KOPT-K1 (cell line): ENCODE results near the gene MKX.

Experiments used
- H3K27ac ChIP-seq: fragments of 200-600 bp; sonication (generic); 2 replicates; pipeline ENCODE4 v1.5.1; 2016; ENCODE audit warnings: antibody characterized with exemption, mild to moderate bottlenecking, low read depth, low read length; ENCODE audit not compliant: poor library complexity, severe bottlenecking
- H3K36me3 ChIP-seq: fragments of 200-600 bp; sonication (generic); 2 replicates; pipeline ENCODE4 v1.5.1; 2017; ENCODE audit warnings: antibody characterized with exemption, mild to moderate bottlenecking, low read length, moderate library complexity; ENCODE audit not compliant: insufficient read depth
- H3K9me3 ChIP-seq: fragments of 200-600 bp; sonication (generic); 2 replicates; pipeline ENCODE4 v1.5.1; 2017; ENCODE audit warnings: antibody characterized with exemption, low read length, mild to moderate bottlenecking; ENCODE audit not compliant: insufficient read depth, poor library complexity, severe bottlenecking

Gene MKX

DNA sequence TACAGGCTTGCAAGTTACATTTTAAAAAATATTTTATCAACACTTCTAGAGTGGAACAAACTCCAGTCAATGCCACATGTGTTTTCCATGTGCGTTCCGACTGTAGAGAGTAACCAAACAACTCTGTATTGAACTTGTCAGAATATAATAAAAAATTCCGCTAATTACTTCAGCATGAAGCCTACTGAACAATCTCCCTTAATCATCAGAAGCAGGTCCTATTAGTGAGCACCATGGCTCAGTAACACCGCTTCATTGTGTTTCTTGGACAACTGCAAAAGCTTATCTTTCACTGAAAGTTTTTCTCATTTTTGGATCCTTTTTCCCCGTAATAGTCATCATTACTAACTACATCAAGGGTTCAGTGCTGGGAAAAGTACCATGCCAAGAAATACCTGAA lies 117.0 kb downstream of the MKX start:
- no peak overlapping the region for H3K27ac ChIP-seq
- no peaks in the 10 kb centered on the region for H3K36me3 ChIP-seq
- no peaks in the 10 kb centered on the region for H3K9me3 ChIP-seq

DNA sequence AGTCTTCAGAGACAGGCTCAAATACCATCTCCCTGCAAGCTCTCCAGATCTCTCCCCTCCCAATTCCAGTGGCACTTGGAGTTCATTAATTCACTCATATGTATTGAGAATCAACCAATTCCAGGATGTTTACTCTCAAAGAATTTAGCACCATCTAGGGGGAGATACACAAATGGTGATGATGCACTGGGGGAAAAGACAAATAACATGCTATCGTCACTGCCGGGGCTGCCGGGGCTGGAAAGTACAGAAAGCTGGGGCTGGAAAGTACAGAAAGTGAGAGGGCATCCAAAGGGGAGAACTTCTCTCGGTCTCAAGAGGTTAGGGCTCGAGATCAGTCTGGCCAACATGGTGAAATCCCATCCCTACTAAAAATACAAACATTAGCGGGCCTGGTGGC lies 118.7 kb downstream of the MKX start:
- Histone ChIP-seq H3K36me3 (no peaks in the 10 kb centered on the region), H3K9me3 (no peaks in the 10 kb centered on the region), H3K27ac (no peak overlapping the region)

DNA sequence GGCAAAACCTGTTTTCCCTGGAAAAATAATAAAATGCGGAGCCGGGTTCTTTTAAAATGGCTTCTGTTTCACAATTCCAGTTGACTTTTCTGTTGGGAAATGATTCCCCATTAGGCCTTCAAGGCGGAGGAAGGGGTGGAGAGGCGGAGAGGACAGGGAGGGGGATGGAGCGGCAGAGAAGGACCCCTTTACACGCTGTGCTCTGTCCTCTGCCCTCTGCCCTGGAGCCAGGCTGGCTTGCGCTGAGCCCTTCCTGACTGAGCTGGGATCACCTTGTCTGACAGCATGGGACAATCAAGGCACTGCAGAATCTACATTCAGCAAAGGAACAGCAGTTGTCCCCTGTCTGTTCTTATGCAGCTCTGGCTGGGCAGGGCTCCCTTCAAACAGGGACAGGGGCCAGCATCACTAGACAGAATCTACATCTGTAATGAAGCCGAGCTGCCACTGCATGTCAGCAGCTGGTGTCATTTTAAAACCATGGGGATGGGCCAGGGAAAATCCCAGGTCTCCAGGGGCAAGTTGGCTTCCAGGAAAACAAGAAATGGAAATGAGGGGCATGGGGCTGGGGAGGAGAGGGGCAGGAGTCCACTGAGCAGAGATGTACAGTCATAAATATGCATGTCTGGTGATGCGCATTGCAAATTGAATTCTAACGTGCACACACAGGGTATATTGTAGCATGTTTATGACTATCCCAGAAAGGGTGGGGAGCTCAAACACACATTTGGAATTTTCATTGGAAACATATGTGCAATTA lies 120.0 kb downstream of the MKX start:
- H3K27ac ChIP-seq = no peak overlapping the region
- no peaks in the 10 kb centered on the region for H3K36me3 ChIP-seq
- H3K9me3 ChIP-seq = no peaks in the 10 kb centered on the region

GRCh38 chr10:27624941-27625340 lies 120.7 kb downstream of the MKX start:
- Histone ChIP-seq H3K36me3 (no peaks in the 10 kb centered on the region), H3K27ac (no peak overlapping the region), H3K9me3 (no peaks in the 10 kb centered on the region)
